PFSK-1 (cell line): ENCODE data around the gene TMEM87B.

Experiments used
- POLR2AphosphoS5 ChIP-seq: IDR thresholded peaks from 2 replicates; pipeline ENCODE4 v1.6.1; 2012; ENCODE audit warnings: low read depth, mild to moderate bottlenecking, control low read depth, low read length, moderate library complexity
- SIN3A ChIP-seq: IDR thresholded peaks from 2 replicates; pipeline ENCODE4 v1.6.1; 2012; ENCODE audit warnings: mild to moderate bottlenecking, low read length, moderate library complexity, borderline replicate concordance; ENCODE audit not compliant: insufficient read depth
- TAF1 ChIP-seq: IDR thresholded peaks from 2 replicates; pipeline ENCODE4 v1.6.1; 2012; ENCODE audit warnings: low read length, control low read depth, borderline replicate concordance; ENCODE audit not compliant: insufficient read depth
- TF ChIP-seq, protein P1 (sequence below), 2 experiments: IDR thresholded peaks; 2 replicates each; pipeline versions ENCODE4 v1.6.1 to v1.8.0; 2011 to 2012; ENCODE audit warnings: low read depth in 2 of 2, low read length in 2 of 2, control low read depth in 1 of 2, inconsistent platforms in 1 of 2, mild to moderate bottlenecking in 1 of 2, moderate library complexity in 1 of 2; ENCODE audit not compliant: insufficient read depth in 1 of 2

GRCh38 chr2:112048887-112049286 is 6.2 kb upstream of the TMEM87B start:
- no peak for TF ChIP-seq POLR2AphosphoS5
- TF ChIP-seq TAF1 = no peak
- no peak for TF ChIP-seq SIN3A
- TF ChIP-seq, protein P1, sequence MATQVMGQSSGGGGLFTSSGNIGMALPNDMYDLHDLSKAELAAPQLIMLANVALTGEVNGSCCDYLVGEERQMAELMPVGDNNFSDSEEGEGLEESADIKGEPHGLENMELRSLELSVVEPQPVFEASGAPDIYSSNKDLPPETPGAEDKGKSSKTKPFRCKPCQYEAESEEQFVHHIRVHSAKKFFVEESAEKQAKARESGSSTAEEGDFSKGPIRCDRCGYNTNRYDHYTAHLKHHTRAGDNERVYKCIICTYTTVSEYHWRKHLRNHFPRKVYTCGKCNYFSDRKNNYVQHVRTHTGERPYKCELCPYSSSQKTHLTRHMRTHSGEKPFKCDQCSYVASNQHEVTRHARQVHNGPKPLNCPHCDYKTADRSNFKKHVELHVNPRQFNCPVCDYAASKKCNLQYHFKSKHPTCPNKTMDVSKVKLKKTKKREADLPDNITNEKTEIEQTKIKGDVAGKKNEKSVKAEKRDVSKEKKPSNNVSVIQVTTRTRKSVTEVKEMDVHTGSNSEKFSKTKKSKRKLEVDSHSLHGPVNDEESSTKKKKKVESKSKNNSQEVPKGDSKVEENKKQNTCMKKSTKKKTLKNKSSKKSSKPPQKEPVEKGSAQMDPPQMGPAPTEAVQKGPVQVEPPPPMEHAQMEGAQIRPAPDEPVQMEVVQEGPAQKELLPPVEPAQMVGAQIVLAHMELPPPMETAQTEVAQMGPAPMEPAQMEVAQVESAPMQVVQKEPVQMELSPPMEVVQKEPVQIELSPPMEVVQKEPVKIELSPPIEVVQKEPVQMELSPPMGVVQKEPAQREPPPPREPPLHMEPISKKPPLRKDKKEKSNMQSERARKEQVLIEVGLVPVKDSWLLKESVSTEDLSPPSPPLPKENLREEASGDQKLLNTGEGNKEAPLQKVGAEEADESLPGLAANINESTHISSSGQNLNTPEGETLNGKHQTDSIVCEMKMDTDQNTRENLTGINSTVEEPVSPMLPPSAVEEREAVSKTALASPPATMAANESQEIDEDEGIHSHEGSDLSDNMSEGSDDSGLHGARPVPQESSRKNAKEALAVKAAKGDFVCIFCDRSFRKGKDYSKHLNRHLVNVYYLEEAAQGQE (IDR thresholded peaks at IDR 0.05; ENCODE audit: insufficient read depth in 1 of 2, low read depth in 2 of 2, low read length in 2 of 2) = no peak
